IPS-18a (cell line): ENCODE measurements around the gene NIP7.
A peak's percentile ranks its signal among the peaks of the same experiment; 100 is the strongest.

ENCODE experiments used
- H3K27ac ChIP-seq: one replicate; pipeline ENCODE4 v1.5.1; 2013; ENCODE audit warnings: low read length
- H3K27me3 ChIP-seq: one replicate; pipeline ENCODE4 v1.6.1; 2013; ENCODE audit warnings: mild to moderate bottlenecking, low read length; ENCODE audit not compliant: control insufficient read depth, insufficient read depth
- H3K36me3 ChIP-seq: one replicate; pipeline ENCODE4 v1.6.1; 2013; ENCODE audit warnings: low read depth, low read length; ENCODE audit not compliant: control insufficient read depth
- H3K4me1 ChIP-seq: one replicate; pipeline ENCODE4 v1.6.1; 2013; ENCODE audit warnings: low read depth, low read length; ENCODE audit not compliant: control insufficient read depth
- H3K4me3 ChIP-seq: one replicate; pipeline ENCODE4 v1.5.1; 2013; ENCODE audit warnings: low read length
- H3K9ac ChIP-seq: one replicate; pipeline ENCODE4 v1.6.1; 2013; ENCODE audit warnings: mild to moderate bottlenecking, low read length, moderate library complexity
- H3K9me3 ChIP-seq: one replicate; pipeline ENCODE4 v1.6.1; 2013; ENCODE audit warnings: low read depth, low read length; ENCODE audit not compliant: control insufficient read depth

Gene NIP7

DNA sequence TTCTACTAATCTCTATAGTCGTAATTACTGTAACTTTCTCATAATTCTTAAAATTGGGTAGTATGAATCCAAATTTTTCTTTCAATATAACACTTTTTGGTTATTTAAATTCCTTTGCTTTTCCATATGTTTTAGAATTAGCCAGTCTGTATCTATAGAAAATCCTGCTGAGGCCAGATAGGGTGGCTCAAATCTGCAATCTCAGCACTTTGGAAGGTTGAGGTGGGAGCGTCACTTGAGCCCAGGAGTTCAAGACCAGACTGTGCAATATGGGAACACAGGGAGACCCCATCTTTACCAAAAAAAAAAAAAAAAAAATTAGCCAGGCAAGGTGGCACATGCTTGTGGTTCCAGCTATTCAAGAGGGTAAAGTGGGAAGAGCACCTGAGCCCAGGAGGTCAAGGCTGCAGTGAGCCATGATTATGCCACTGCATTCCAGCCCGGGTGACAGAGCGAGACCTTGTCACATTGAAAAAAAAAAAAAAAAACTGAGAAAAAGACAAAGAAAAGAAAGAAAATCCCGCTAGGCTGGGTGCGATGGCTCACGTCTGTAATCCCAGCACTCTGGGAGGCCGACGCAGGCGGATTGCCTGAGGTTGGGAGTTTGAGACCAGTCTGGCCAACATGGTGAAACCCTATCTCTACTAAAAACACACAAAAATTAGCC is 37.0 kb downstream of the NIP7 start:
- H3K4me1 ChIP-seq = no peaks in the 10 kb centered on the region
- H3K9ac ChIP-seq = no peak overlapping the region
- H3K36me3 ChIP-seq = peaks cover 48% of the 10 kb centered on the region
- H3K9me3 ChIP-seq = no peaks in the 10 kb centered on the region
- H3K27me3 ChIP-seq = no peaks in the 10 kb centered on the region
- no peak overlapping the region for H3K27ac ChIP-seq
- H3K4me3 ChIP-seq = no peak overlapping the region

DNA sequence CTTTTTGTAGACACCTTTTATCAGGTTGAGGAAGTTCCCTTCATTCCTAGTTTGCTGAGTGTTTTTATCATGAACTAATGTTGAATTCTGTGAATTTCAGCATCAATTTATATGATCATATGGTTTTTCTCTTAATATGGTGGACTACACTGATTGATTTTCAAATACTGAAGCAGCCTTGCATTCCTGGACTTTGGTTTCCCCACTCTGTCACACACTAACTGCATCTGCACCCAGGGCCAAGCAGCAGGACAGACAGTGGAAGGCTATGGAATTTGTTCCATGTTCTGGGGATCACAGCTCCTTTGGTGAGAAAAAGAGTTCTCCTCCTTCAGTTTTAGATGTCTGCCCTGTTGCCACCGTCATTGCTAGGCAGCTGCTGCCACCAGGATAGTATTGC is 38.5 kb downstream of the NIP7 start:
- Histone ChIP-seq H3K4me1 (no peaks in the 10 kb centered on the region), H3K36me3 (peaks cover 51% of the 10 kb centered on the region), H3K9me3 (no peaks in the 10 kb centered on the region), H3K27ac (no peak overlapping the region), H3K4me3 (no peak overlapping the region), H3K27me3 (no peaks in the 10 kb centered on the region), H3K9ac (no peak overlapping the region)

DNA sequence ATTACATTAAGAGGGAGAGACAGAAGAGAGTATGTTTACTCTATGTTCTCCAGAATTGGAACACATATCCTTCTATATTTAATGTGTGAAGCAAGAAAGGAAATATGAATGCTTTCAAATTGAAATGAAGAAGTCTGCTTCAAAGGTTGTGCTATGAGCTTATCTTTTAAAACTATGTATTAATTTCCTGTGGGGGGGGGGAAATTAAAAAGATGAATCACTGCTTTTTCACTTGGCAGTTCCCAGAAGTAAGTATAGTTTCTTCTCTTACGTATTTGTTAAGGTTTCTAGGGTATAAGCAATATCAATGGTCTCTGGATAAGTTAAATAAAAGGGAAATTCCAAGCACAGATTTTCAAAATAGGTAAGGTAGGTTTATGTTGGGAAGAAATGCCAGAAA is 39.2 kb downstream of the NIP7 start:
- Histone ChIP-seq H3K9ac (no peak overlapping the region), H3K27ac (no peak overlapping the region), H3K4me3 (no peak overlapping the region), H3K9me3 (no peaks in the 10 kb centered on the region), H3K36me3 (peaks cover 58% of the 10 kb centered on the region), H3K27me3 (no peaks in the 10 kb centered on the region), H3K4me1 (no peaks in the 10 kb centered on the region)

DNA sequence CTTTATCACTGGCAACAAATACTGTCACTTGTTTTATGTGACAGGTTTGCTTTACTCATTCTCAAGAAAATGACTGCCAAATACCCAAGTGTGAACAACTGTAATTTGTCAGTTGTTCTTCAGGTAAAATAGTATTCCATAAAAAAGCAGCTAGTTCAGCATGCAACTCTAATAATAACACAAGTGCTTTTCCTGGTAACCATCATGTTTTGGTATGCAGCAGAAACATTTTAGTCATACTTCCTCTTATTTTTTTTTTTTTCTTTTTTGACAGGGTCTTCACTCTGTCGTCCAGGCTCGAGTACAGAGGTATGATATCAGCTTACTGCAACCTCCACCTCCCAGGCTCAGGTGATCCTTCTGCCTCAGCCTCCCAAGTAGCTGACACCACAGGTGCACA is 41.7 kb downstream of the NIP7 start:
- no peaks in the 10 kb centered on the region for H3K4me1 ChIP-seq
- no peaks in the 10 kb centered on the region for H3K9me3 ChIP-seq
- no peak overlapping the region for H3K9ac ChIP-seq
- H3K36me3 ChIP-seq = peaks cover 56% of the 10 kb centered on the region
- H3K4me3 ChIP-seq = no peak overlapping the region
- no peaks in the 10 kb centered on the region for H3K27me3 ChIP-seq
- H3K27ac ChIP-seq = no peak overlapping the region

DNA sequence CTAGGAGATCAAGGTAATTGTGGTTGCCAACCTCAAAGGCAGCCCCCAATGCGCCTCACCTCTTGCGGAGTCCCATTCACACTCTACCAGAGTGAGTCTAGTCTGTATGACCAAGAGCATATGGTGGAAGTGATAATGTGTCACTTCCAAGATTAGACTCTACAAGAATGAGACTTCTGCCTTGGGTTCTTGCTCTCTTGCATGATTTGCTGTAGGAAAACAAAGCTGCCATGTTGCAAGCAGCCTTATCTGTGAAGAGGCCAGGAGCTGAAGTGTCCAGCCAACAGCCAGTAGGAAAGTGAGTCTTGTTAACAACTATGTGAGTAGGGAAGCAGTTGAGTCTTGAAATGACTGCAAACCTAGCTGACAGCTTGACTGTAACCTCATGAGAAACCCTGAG is 42.8 kb downstream of the NIP7 start:
- Histone ChIP-seq H3K27me3 (no peaks in the 10 kb centered on the region), H3K27ac (no peak overlapping the region), H3K4me3 (no peak overlapping the region), H3K4me1 (no peaks in the 10 kb centered on the region), H3K9me3 (no peaks in the 10 kb centered on the region), H3K36me3 (peaks cover 55% of the 10 kb centered on the region), H3K9ac (no peak overlapping the region)

DNA sequence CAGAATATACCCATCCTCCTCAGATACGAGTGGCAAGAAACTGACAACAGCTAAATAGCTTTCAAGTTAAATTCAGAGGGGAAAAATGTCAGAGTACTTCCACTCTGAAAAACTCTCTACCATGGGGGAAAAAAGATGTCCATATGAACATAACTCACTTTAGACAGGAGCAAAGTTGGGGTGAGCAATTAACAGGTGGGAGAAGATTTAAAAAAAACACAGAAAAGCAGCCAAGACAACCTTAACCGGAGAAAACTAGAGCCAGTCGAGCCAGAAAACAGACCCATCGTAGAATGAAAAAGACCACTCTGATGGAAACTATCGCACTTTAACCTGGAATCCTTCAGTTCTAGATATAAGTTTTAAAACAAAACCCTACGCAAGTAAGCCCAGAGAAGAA is 45.4 kb downstream of the NIP7 start:
- Histone ChIP-seq H3K4me1 (no peaks in the 10 kb centered on the region), H3K4me3 (peak overlapping the region; percentile 94), H3K9ac (peak overlapping the region; percentile 70), H3K27ac (no peak overlapping the region), H3K9me3 (no peaks in the 10 kb centered on the region), H3K36me3 (peaks cover 36% of the 10 kb centered on the region), H3K27me3 (no peaks in the 10 kb centered on the region)

DNA sequence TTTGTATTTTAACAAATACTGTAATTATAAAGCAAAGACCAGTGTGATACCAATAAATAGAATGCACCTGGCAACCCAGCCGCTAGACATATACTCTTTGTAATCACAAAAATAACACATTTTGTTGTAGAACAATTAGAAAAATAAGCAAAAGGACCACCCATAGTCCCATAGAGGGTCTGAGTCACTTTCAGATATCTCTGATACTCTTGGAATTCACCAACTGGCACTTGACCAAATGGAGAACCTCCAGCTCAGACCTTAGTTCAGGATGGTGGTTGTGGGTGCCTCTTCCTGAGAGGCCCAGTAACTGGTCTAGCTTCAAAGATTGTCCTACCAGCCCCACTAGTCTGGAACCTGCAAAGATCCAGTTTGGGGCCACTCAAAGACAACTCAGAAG is 47.0 kb downstream of the NIP7 start:
- peak overlapping the region; percentile 94 for H3K4me3 ChIP-seq
- no peaks in the 10 kb centered on the region for H3K9me3 ChIP-seq
- peaks cover 27% of the 10 kb centered on the region for H3K36me3 ChIP-seq
- H3K27me3 ChIP-seq = no peaks in the 10 kb centered on the region
- no peaks in the 10 kb centered on the region for H3K4me1 ChIP-seq
- no peak overlapping the region for H3K9ac ChIP-seq
- H3K27ac ChIP-seq = no peak overlapping the region
